ENCODE measurements around the gene MYO1H.
"Not testable (repeated sequence)": the region's sequence is repeated elsewhere in the genome, so short reads cannot be mapped to it uniquely, and the experiment has no call there.

- TF ChIP-seq GLMP (CRISPR knock-in tag; IDR thresholded peaks at IDR 0.05; ENCODE audit: borderline replicate concordance); POLR2A (IDR thresholded peaks at IDR 0.05; ENCODE audit: insufficient read depth in 1 of 2, low read depth in 2 of 2, low read length in 2 of 2); TAF1 (CRISPR knock-in tag; IDR thresholded peaks at IDR 0.05); SP1 (IDR thresholded peaks at IDR 0.05); SP1 (CRISPR knock-in tag; IDR thresholded peaks at IDR 0.05); KDM5A (IDR thresholded peaks at IDR 0.05; ENCODE audit: borderline replicate concordance, low read length); KAT8 (CRISPR knock-in tag; IDR thresholded peaks at IDR 0.05); POLR2AphosphoS5 (IDR thresholded peaks at IDR 0.05; ENCODE audit: low read depth, low read length); NFE2 (CRISPR knock-in tag; IDR thresholded peaks at IDR 0.05); CTCF (CRISPR knock-in tag; IDR thresholded peaks at IDR 0.05); EP300 (IDR thresholded peaks at IDR 0.05; ENCODE audit: low read depth in 2 of 2, low read length in 2 of 2); EP300 (CRISPR knock-in tag; IDR thresholded peaks at IDR 0.05; ENCODE audit: borderline replicate concordance); GMEB1 (CRISPR knock-in tag; IDR thresholded peaks at IDR 0.05; ENCODE audit: borderline replicate concordance); CEBPB (IDR thresholded peaks at IDR 0.05; ENCODE audit: borderline replicate concordance, low read depth, low read length); ZFP91 (CRISPR knock-in tag; IDR thresholded peaks at IDR 0.05; ENCODE audit: borderline replicate concordance); ZNF280B (CRISPR knock-in tag; IDR thresholded peaks at IDR 0.05; ENCODE audit: borderline replicate concordance): not testable (repeated sequence)
Observed at GRCh38 chr12:109428804-109429203, 81.1 kb downstream of the MYO1H start.

All from HepG2 (cell line).